HG02678 (cell line): Measurements from ENCODE around the gene KRT4.
"Not testable (repeated sequence)": the region's sequence is repeated elsewhere in the genome, so short reads cannot be mapped to it uniquely, and the experiment has no call there.

ENCODE experiments used
- ATAC-seq: cut with Tn5 transposase; IDR thresholded peaks from one replicate; pipeline ENCODE4 v1.9.1; 2021; ENCODE audit warnings: mild to moderate bottlenecking, moderate library complexity; ENCODE audit not compliant: unreplicated experiment

KRT4 gene

GRCh38 chr12:52808573-52809160 lies 5.2 kb downstream of the KRT4 start:
- no peak for ATAC-seq

GRCh38 chr12:52807544-52808470 lies 6.1 kb downstream of the KRT4 start:
- ATAC-seq: no peak

- no peak for ATAC-seq
Observed at GRCh38 chr12:52806821-52807543, 6.9 kb downstream of the KRT4 start.

- ATAC-seq: no peak
Observed at GRCh38 chr12:52806169-52806811, 7.6 kb downstream of the KRT4 start.

- no peak for ATAC-seq
Observed at GRCh38 chr12:52805739-52806138, 8.2 kb downstream of the KRT4 start.

GRCh38 chr12:52805000-52805399 lies 8.9 kb downstream of the KRT4 start:
- ATAC-seq: no peak

- no peak for ATAC-seq
Observed at GRCh38 chr12:52802442-52802841, 11.5 kb downstream of the KRT4 start.

- ATAC-seq: no peak
Observed at GRCh38 chr12:52801773-52802172, 12.1 kb downstream of the KRT4 start.

- no peak for ATAC-seq
Observed at GRCh38 chr12:52800259-52800917, 13.5 kb downstream of the KRT4 start.

- no peak for ATAC-seq
Observed at GRCh38 chr12:52799505-52800211, 14.3 kb downstream of the KRT4 start.

- no peak for ATAC-seq
Observed at GRCh38 chr12:52798671-52799504, 15.0 kb downstream of the KRT4 start.

GRCh38 chr12:52798003-52798670 lies 15.8 kb downstream of the KRT4 start:
- no peak for ATAC-seq

GRCh38 chr12:52797529-52797894 lies 16.4 kb downstream of the KRT4 start:
- ATAC-seq: no peak

GRCh38 chr12:52796839-52797528 lies 16.9 kb downstream of the KRT4 start:
- ATAC-seq: no peak

- ATAC-seq: no peak
Observed at GRCh38 chr12:52796429-52796794, 17.5 kb downstream of the KRT4 start.

GRCh38 chr12:52795694-52796428 lies 18.1 kb downstream of the KRT4 start, which contains the start of gene KRT3:
TSS of gene KRT3 (minus strand) at chr12:52796117. CDS start at chr12:52796042, 75 bp downstream.
- ATAC-seq: no peak

GRCh38 chr12:52795332-52795674 lies 18.6 kb downstream of the KRT4 start:
- ATAC-seq: not testable (repeated sequence)
